Measurements from ENCODE around the gene ZNF750.

ZNF750 gene

GRCh38 chr17:82830249-82830661, 9.6 kb downstream of the ZNF750 start:
- DNase-seq (ENCODE audit: low read depth in 1 of 2, low spot score in 1 of 2) = no peak
- TF ChIP-seq SPI1 (IDR thresholded peaks at IDR 0.05; ENCODE audit: borderline replicate concordance, low read depth) (no peak), POLR2AphosphoS5 (IDR thresholded peaks at IDR 0.05; ENCODE audit: low read depth) (no peak), CTCF (IDR thresholded peaks at IDR 0.05; ENCODE audit: insufficient read depth, low read length) (no peak), GABPA (IDR thresholded peaks at IDR 0.05; ENCODE audit: low read depth) (no peak)
- TF ChIP-seq, protein P1, sequence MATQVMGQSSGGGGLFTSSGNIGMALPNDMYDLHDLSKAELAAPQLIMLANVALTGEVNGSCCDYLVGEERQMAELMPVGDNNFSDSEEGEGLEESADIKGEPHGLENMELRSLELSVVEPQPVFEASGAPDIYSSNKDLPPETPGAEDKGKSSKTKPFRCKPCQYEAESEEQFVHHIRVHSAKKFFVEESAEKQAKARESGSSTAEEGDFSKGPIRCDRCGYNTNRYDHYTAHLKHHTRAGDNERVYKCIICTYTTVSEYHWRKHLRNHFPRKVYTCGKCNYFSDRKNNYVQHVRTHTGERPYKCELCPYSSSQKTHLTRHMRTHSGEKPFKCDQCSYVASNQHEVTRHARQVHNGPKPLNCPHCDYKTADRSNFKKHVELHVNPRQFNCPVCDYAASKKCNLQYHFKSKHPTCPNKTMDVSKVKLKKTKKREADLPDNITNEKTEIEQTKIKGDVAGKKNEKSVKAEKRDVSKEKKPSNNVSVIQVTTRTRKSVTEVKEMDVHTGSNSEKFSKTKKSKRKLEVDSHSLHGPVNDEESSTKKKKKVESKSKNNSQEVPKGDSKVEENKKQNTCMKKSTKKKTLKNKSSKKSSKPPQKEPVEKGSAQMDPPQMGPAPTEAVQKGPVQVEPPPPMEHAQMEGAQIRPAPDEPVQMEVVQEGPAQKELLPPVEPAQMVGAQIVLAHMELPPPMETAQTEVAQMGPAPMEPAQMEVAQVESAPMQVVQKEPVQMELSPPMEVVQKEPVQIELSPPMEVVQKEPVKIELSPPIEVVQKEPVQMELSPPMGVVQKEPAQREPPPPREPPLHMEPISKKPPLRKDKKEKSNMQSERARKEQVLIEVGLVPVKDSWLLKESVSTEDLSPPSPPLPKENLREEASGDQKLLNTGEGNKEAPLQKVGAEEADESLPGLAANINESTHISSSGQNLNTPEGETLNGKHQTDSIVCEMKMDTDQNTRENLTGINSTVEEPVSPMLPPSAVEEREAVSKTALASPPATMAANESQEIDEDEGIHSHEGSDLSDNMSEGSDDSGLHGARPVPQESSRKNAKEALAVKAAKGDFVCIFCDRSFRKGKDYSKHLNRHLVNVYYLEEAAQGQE (IDR thresholded peaks at IDR 0.05; ENCODE audit: insufficient replicate concordance, low read depth) = no peak
- Histone ChIP-seq H3K27me3 (ENCODE audit: insufficient read depth, poor library complexity, severe bottlenecking) (no peaks in the 10 kb centered on the region), H3K4me3 (replicated peaks; ENCODE audit: insufficient read depth, low read length) (no peak overlapping the region), H3K27ac (replicated peaks) (no peak overlapping the region)

- TF ChIP-seq GABPA (IDR thresholded peaks at IDR 0.05; ENCODE audit: low read depth) (no peak), POLR2AphosphoS5 (IDR thresholded peaks at IDR 0.05; ENCODE audit: low read depth) (no peak), CTCF (IDR thresholded peaks at IDR 0.05; ENCODE audit: insufficient read depth, low read length) (no peak), SPI1 (IDR thresholded peaks at IDR 0.05; ENCODE audit: borderline replicate concordance, low read depth) (no peak)
- TF ChIP-seq, protein P1 (IDR thresholded peaks at IDR 0.05; ENCODE audit: insufficient replicate concordance, low read depth) = no peak
- Histone ChIP-seq H3K4me3 (replicated peaks; ENCODE audit: insufficient read depth, low read length) (no peak overlapping the region), H3K27ac (replicated peaks) (no peak overlapping the region), H3K27me3 (ENCODE audit: insufficient read depth, poor library complexity, severe bottlenecking) (no peaks in the 10 kb centered on the region)
- DNase-seq (ENCODE audit: low read depth in 1 of 2, low spot score in 1 of 2) = no peak
Measured at GRCh38 chr17:82828875-82829487, 10.8 kb downstream of the ZNF750 start.

DNA sequence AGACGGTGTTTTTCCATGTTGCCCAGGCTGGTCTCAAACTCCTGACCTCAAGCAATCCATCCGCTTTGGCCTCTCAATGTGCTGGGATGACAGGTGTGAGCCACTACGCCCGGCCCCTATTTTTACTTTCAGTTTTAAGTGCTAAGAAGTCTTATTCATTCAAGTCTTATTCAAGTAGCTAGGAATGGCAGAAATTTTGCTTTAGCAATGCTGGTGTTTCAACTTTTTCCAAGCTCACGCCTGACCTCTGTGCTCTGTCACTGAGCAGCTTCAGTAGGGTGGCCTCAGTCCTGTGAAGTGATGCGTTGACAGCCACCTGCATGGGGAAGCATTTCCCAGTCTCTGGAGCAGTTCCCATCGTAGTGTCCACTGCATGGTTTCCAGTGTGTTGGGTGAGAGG, 12.9 kb downstream of the ZNF750 start:
- TF ChIP-seq, protein P1 (IDR thresholded peaks at IDR 0.05; ENCODE audit: insufficient replicate concordance, low read depth) = no peak
- TF ChIP-seq POLR2AphosphoS5 (IDR thresholded peaks at IDR 0.05; ENCODE audit: low read depth) = no peak
- no peak for TF ChIP-seq SPI1 (IDR thresholded peaks at IDR 0.05; ENCODE audit: borderline replicate concordance, low read depth)
- Histone ChIP-seq H3K27ac (replicated peaks) (no peak overlapping the region), H3K4me3 (replicated peaks; ENCODE audit: insufficient read depth, low read length) (no peak overlapping the region), H3K27me3 (ENCODE audit: insufficient read depth, poor library complexity, severe bottlenecking) (no peaks in the 10 kb centered on the region)
- DNase-seq (ENCODE audit: low read depth in 1 of 2, low spot score in 1 of 2) = no peak

All from HL-60 (cell line).